Peyer's patch (tissue), 4 donors: ENCODE results near the gene TUBA3C. TPM values are rescaled to one million over a fixed set of nuclear protein-coding genes. Genes with fewer than 3 reads are reported as not detected.

Source experiments
- DNase-seq, 3 donors: peaks; one replicate each; pipeline ENCODE4 v3.0.0-alpha.2; 2017 to 2019
- H3K27ac ChIP-seq, 4 donors: fragments of 200-600 bp; sonication (generic); one replicate each; pipeline ENCODE4 v1.5.1; 2016 to 2019
- H3K27me3 ChIP-seq, 2 donors: fragments of 200-600 bp; sonication (generic); one replicate each; pipeline ENCODE4 v1.5.1; 2019
- H3K36me3 ChIP-seq, 3 donors: fragments of 200-600 bp; sonication (generic); one replicate each; pipeline ENCODE4 v1.5.1; 2016 to 2019
- H3K4me1 ChIP-seq, 4 donors: fragments of 200-600 bp; sonication (generic); one replicate each; pipeline ENCODE4 v1.5.1; 2016 to 2019
- H3K4me3 ChIP-seq, 4 donors: fragments of 200-600 bp; sonication (generic); 1 replicate in 3 of 4; 2 replicates in 1 of 4; pipeline ENCODE4 v1.5.1; 2016 to 2019; ENCODE audit warnings: mild to moderate bottlenecking in 1 of 4
- H3K9me3 ChIP-seq, 4 donors: fragments of 200-600 bp; sonication (generic); one replicate each; pipeline ENCODE4 v1.5.1; 2016 to 2019; ENCODE audit warnings: mild to moderate bottlenecking in 1 of 4
- CTCF ChIP-seq, 6 experiments: fragments of 450-650 bp in 4 of 6; fragments of 200-600 bp in 2 of 6; sonication (generic) in 1 of 6; IDR thresholded peaks; one replicate each; pipeline ENCODE4 v1.5.1; 2017 to 2019; ENCODE audit warnings: antibody characterized with exemption in 6 of 6, mild to moderate bottlenecking in 3 of 6, moderate library complexity in 1 of 6
- POLR2A ChIP-seq, 2 donors: fragments of 450-650 bp; IDR thresholded peaks; one replicate each; pipeline ENCODE4 v1.5.1; 2017; ENCODE audit warnings: antibody characterized with exemption in 2 of 2, mild to moderate bottlenecking in 2 of 2, moderate library complexity in 2 of 2
- total RNA-seq, 4 donors: library from RNA; depleted of rRNA; stranded (reverse); fragments of >200 nt; gene quantifications; one replicate each; pipeline ENCODE4 v1.1.0, GENCODE V29; 2016

The TUBA3C gene
- total RNA-seq, 4 donors from 2014 or later, result not detected

- TF ChIP-seq POLR2A (IDR thresholded peaks at IDR 0.05) (no peak), CTCF (IDR thresholded peaks at IDR 0.05) (no peak)
- H3K36me3 ChIP-seq, result no peaks in the 10 kb centered on the region
- no peaks in the 10 kb centered on the region for H3K9me3 ChIP-seq
- H3K27ac ChIP-seq, result no peak overlapping the region
- no peak for DNase-seq
- H3K4me3 ChIP-seq, result no peak overlapping the region
- no peaks in the 10 kb centered on the region for H3K27me3 ChIP-seq
- H3K4me1 ChIP-seq, result no peaks in the 10 kb centered on the region
These were observed 26.8 kb downstream of the TUBA3C start for GRCh38 chr13:19154843-19155242.

- Histone ChIP-seq H3K27me3 (no peaks in the 10 kb centered on the region), H3K4me3 (no peak overlapping the region), H3K9me3 (no peaks in the 10 kb centered on the region), H3K36me3 (no peaks in the 10 kb centered on the region), H3K4me1 (no peaks in the 10 kb centered on the region), H3K27ac (no peak overlapping the region)
- TF ChIP-seq CTCF (IDR thresholded peaks at IDR 0.05), result no peak
- TF ChIP-seq POLR2A (IDR thresholded peaks at IDR 0.05), result no peak
- DNase-seq, result no peak
These were observed 27.7 kb downstream of the TUBA3C start for GRCh38 chr13:19153782-19154450.

GRCh38 chr13:19152403-19152802 is 29.2 kb downstream of the TUBA3C start:
- H3K4me3 ChIP-seq, result no peak overlapping the region
- H3K27ac ChIP-seq, result no peak overlapping the region
- H3K36me3 ChIP-seq, result no peaks in the 10 kb centered on the region
- DNase-seq, result no peak
- H3K9me3 ChIP-seq, result no peaks in the 10 kb centered on the region
- H3K4me1 ChIP-seq, result no peaks in the 10 kb centered on the region
- no peaks in the 10 kb centered on the region for H3K27me3 ChIP-seq
- no peak for TF ChIP-seq POLR2A (IDR thresholded peaks at IDR 0.05)
- no peak for TF ChIP-seq CTCF (IDR thresholded peaks at IDR 0.05)

GRCh38 chr13:19151581-19152263 is 29.9 kb downstream of the TUBA3C start:
- no peaks in the 10 kb centered on the region for H3K36me3 ChIP-seq
- TF ChIP-seq CTCF (IDR thresholded peaks at IDR 0.05) (no peak), POLR2A (IDR thresholded peaks at IDR 0.05) (no peak)
- H3K4me1 ChIP-seq, result no peaks in the 10 kb centered on the region
- H3K4me3 ChIP-seq, result no peak overlapping the region
- no peaks in the 10 kb centered on the region for H3K27me3 ChIP-seq
- DNase-seq, result no peak
- H3K9me3 ChIP-seq, result no peaks in the 10 kb centered on the region
- no peak overlapping the region for H3K27ac ChIP-seq

- H3K36me3 ChIP-seq, result no peaks in the 10 kb centered on the region
- no peak for TF ChIP-seq CTCF (IDR thresholded peaks at IDR 0.05)
- TF ChIP-seq POLR2A (IDR thresholded peaks at IDR 0.05), result no peak
- H3K27ac ChIP-seq, result no peak overlapping the region
- DNase-seq, result no peak
- no peak overlapping the region for H3K4me3 ChIP-seq
- H3K4me1 ChIP-seq, result no peaks in the 10 kb centered on the region
- no peaks in the 10 kb centered on the region for H3K27me3 ChIP-seq
- no peaks in the 10 kb centered on the region for H3K9me3 ChIP-seq
These were observed 30.9 kb downstream of the TUBA3C start for GRCh38 chr13:19150712-19151228.
